ENCODE data around the gene DTNBP1. TPM values are rescaled to one million over a fixed set of nuclear protein-coding genes. Genes with fewer than 3 reads are reported as not detected.

The DTNBP1 gene
- total and polyA plus RNA-seq, 2 of the 8 experiments (the other 6 are each of a cell fraction or from before 2014, with no cell fraction given) = 13.5 to 22.1 TPM

DNA sequence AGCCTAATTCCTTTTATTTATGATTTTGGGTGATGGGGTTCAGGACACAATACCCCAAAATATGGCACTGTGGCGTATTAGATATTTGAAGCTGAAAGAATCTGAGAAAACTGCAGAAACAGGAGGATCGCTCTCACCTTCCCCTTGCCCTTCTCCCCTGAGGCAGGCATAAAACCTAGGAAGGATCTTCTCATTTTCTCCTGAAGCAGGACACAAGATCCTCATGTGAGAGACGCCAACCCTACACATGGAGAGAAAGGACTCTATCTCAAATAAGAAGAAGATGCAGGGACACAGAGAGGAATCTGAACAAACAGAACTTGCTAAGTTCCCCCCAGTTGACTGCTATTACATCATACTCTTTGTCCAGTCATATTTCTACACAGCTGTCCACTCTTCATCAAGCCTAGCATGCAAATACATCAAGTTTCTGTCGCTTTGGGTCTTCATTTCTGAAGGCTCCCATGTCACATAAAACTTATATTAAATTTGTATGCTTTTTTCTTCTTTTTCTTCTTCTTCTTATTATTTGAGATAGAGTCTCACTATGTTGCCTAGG lies 109.0 kb downstream of the DTNBP1 start:
- no peak overlapping the region for H2BK12ac ChIP-seq (ENCODE audit: low read depth, low read length)
- H3K9ac ChIP-seq (replicated peaks in 1 of 4; ENCODE audit: extremely low read depth in 1 of 4, low read depth in 3 of 4, low read length in 3 of 4) = no peak overlapping the region
- no peak for FAIRE-seq
- H3K56ac ChIP-seq (replicated peaks; ENCODE audit: insufficient read length, low read depth, low read length) = no peak overlapping the region
- no peak overlapping the region for H3K4me3 ChIP-seq (ENCODE audit: extremely low read depth in 1 of 4, insufficient read depth in 2 of 4, low read depth in 3 of 4, low read length in 4 of 4)
- H3K79me1 ChIP-seq (ENCODE audit: low read depth, low read length) = no peaks in the 10 kb centered on the region
- no peak overlapping the region for H3K4me2 ChIP-seq (ENCODE audit: insufficient read depth in 1 of 2, low read depth in 2 of 2, low read length in 2 of 2)
- H2BK15ac ChIP-seq (ENCODE audit: low read length) = no peak overlapping the region
- H3K27me3 ChIP-seq (replicated peaks in 1 of 4; ENCODE audit: control insufficient read depth in 3 of 4, extremely low read depth in 1 of 4, insufficient read depth in 3 of 4, low read length in 3 of 4) = no peaks in the 10 kb centered on the region; a peak in 1 of 7 replicates
- H3K23me2 ChIP-seq (ENCODE audit: low read depth, low read length) = no peaks in the 10 kb centered on the region
- peaks cover 0 to 3% of the 10 kb centered on the region in 2 experiments for H4K20me1 ChIP-seq (replicated peaks in 1 of 2; ENCODE audit: control insufficient read depth in 1 of 2, insufficient read depth in 2 of 2, low read length in 2 of 2)
- H2AK5ac ChIP-seq (ENCODE audit: low read depth, low read length) = no peak overlapping the region
- no peak overlapping the region for H3K4ac ChIP-seq (replicated peaks; ENCODE audit: insufficient read length, low read depth, low read length)
- H3K9me3 ChIP-seq (ENCODE audit: insufficient read depth in 2 of 2, low read depth in 1 of 2, low read length in 1 of 2) = no peaks in the 10 kb centered on the region
- no peaks in the 10 kb centered on the region for H3K79me2 ChIP-seq (ENCODE audit: control insufficient read depth in 1 of 2, insufficient read depth in 2 of 2, low read length in 2 of 2)
- no peak overlapping the region for H2BK5ac ChIP-seq (ENCODE audit: low read depth, low read length)
- no peak overlapping the region for H2AFZ ChIP-seq (ENCODE audit: low read length)
- H4K5ac ChIP-seq (ENCODE audit: insufficient read length, low read depth, low read length) = no peak overlapping the region
- no peak overlapping the region for H3K14ac ChIP-seq (ENCODE audit: insufficient read length)
- H2BK20ac ChIP-seq (ENCODE audit: low read length) = no peak overlapping the region
- no peak overlapping the region for H3K18ac ChIP-seq (ENCODE audit: extremely low read depth, low read length)
- CTCF ChIA-PET (ENCODE audit: partially characterized antibody) = interaction anchor here (0.6 kb wide), 1 partner anchor 512 kb away, joined by 3 read pairs; no protein-coding TSS in a partner anchor
- POLR2A ChIA-PET (ENCODE audit: partially characterized antibody) = no interaction called here
- H4K91ac ChIP-seq (replicated peaks; ENCODE audit: insufficient read length, low read length) = no peak overlapping the region
- H3K36me3 ChIP-seq (ENCODE audit: control insufficient read depth in 2 of 4, insufficient read depth in 4 of 4, low read length in 3 of 4) = no peaks in the 10 kb centered on the region
- H3K23ac ChIP-seq (ENCODE audit: insufficient read length) = no peak overlapping the region
- DNase-seq (ENCODE audit: low read depth in 1 of 2, low spot score in 2 of 2) = no peak
- no peak overlapping the region for H3K27ac ChIP-seq (ENCODE audit: low read depth, low read length)
- H3K4me1 ChIP-seq (replicated peaks in 1 of 4; ENCODE audit: control insufficient read depth in 3 of 4, insufficient read depth in 4 of 4, low read length in 3 of 4) = peaks cover 0 to 12% (median 8%) of the 10 kb centered on the region in 4 experiments; a peak in 4 of 7 replicates
- 92% methylated on average over 4 of the region's 4 CpGs; no CpG with 5 or more reads in 1 of the 2 experiments for WGBS, 2 experiments (ENCODE audit: extremely low coverage in 1 of 2, insufficient coverage in 1 of 2, insufficient read length in 1 of 2, insufficient replicate concordance in 2 of 2, low coverage in 1 of 2, low lambda C conversion rate in 2 of 2, missing lambda C conversion rate in 1 of 2)
- no peak overlapping the region for H4K8ac ChIP-seq (ENCODE audit: extremely low read depth, insufficient read depth, low read length)
- H2BK120ac ChIP-seq (replicated peaks; ENCODE audit: low read depth, low read length) = no peak overlapping the region
- no peak for TF ChIP-seq BCL11A (IDR thresholded peaks at IDR 0.05; ENCODE audit: low read depth in 2 of 2, low read length in 2 of 2)
- TF ChIP-seq GABPA (IDR thresholded peaks at IDR 0.05; ENCODE audit: borderline replicate concordance, insufficient read depth, low read length) = no peak
- TF ChIP-seq SIX5 (IDR thresholded peaks at IDR 0.05; ENCODE audit: low read depth, low read length) = no peak
- no peak for TF ChIP-seq SUZ12 (IDR thresholded peaks at IDR 0.05; ENCODE audit: low read length)
- TF ChIP-seq RNF2 (IDR thresholded peaks at IDR 0.05; ENCODE audit: borderline replicate concordance, low read depth, low read length, missing control alignments, poor library complexity, severe bottlenecking) = no peak
- TF ChIP-seq TCF12 (IDR thresholded peaks at IDR 0.05; ENCODE audit: low read depth, low read length) = no peak
- TF ChIP-seq RBBP5 (IDR thresholded peaks at IDR 0.05; ENCODE audit: borderline replicate concordance, low read depth, low read length) = no peak
- TF ChIP-seq BRCA1 (IDR thresholded peaks at IDR 0.05; ENCODE audit: low read depth, low read length) = no peak
- no peak for TF ChIP-seq CTBP2 (IDR thresholded peaks at IDR 0.05; ENCODE audit: borderline replicate concordance, insufficient read depth, insufficient read length, low read length)
- TF ChIP-seq, protein P1, sequence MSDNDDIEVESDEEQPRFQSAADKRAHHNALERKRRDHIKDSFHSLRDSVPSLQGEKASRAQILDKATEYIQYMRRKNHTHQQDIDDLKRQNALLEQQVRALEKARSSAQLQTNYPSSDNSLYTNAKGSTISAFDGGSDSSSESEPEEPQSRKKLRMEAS (IDR thresholded peaks at IDR 0.05) = no peak
- no peak for TF ChIP-seq CEBPB (IDR thresholded peaks at IDR 0.05; ENCODE audit: low read depth, low read length)
- TF ChIP-seq POLR2AphosphoS5 (IDR thresholded peaks at IDR 0.05; ENCODE audit: low read depth, low read length) = no peak
- TF ChIP-seq PHF8 (conservative IDR thresholded peaks at IDR 0.05; ENCODE audit: low read depth, low read length) = no peak
- TF ChIP-seq BACH1 (IDR thresholded peaks at IDR 0.05; ENCODE audit: low read length) = no peak
